MM.1S (cell line): ENCODE results near the gene MYH15.

Experiments
- CTCF ChIP-seq: fragments of 300-600 bp; sonication (generic); IDR thresholded peaks from 2 replicates; pipeline ENCODE4 v1.5.1; 2016; ENCODE audit warnings: antibody characterized with exemption, low read length, mixed read lengths
- EZH2 ChIP-seq: fragments of 300-600 bp; sonication (generic); optimal IDR thresholded peaks from 2 replicates; pipeline ENCODE3; 2017; ENCODE audit warnings: low read depth, mild to moderate bottlenecking, antibody characterized with exemption, low read length, mixed read lengths
- EZH2phosphoT487 ChIP-seq: fragments of 300-600 bp; sonication (generic); IDR thresholded peaks from 2 replicates; pipeline ENCODE4 v1.6.1; 2018; ENCODE audit warnings: antibody characterized with exemption, low read length

DNA sequence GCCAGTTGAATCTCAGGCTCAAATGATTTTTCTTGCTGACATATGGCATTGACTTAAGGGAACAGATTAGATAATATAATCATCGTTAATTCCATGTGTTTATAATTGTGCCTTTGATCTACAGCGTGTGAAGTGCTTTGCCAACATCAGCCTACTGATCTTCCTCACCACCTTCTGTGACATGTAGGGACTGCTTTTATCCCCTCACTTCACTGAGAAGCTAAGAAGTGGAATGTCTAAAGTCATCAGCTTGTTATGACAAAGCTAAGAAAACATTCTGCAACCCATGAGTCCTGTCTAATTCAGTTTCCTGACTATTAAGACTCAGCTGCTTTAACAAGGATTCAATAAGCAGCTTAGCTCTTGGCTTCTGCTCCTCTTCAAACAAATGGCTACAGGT, 106.0 kb downstream of the MYH15 start:
- TF ChIP-seq CTCF: no peak
- no peak for TF ChIP-seq EZH2
- TF ChIP-seq EZH2phosphoT487: no peak
